ENCODE results near the gene SRGAP2C.
"Not testable (repeated sequence)": the region's sequence is repeated elsewhere in the genome, so short reads cannot be mapped to it uniquely, and the experiment has no call there.

DNA sequence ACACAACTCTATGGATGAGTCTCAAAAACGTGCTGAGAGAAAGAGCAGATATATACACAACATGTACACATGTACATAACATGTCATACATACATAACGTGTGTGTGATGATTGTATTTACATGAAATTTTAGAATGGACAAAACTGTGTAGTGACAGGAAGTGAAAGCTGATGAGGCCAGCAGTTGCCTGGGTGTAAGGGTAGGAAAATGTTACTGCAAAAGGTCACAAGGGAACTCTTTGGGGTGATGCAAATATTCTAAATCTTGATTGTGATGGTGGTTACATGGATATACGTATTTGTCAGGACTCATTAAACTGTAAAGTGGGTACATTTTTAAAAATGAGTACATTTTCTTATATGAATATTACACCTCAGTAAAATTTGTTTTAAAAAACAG is 236.7 kb downstream of the SRGAP2C start:
- TF ChIP-seq CTCF (IDR thresholded peaks at IDR 0.05; ENCODE audit: insufficient read depth, low read depth, low read length); EZH2 (IDR thresholded peaks at IDR 0.05; ENCODE audit: insufficient read depth, low read length): not testable (repeated sequence)
